KMS-11 (cell line): ENCODE results near the gene SOX14.

ENCODE experiments used
- H2AFZ ChIP-seq: fragments of 200-600 bp; sonication (generic); 2 replicates; pipeline ENCODE4 v1.6.1; 2016; ENCODE audit warnings: antibody characterized with exemption, mixed run types, low read depth
- H3K27ac ChIP-seq: fragments of 200-600 bp; sonication (generic); 2 replicates; pipeline ENCODE4 v1.6.1; 2016; ENCODE audit warnings: mild to moderate bottlenecking, mixed run types
- H3K27me3 ChIP-seq: fragments of 200-600 bp; sonication (generic); 2 replicates; pipeline ENCODE4 v1.6.1; 2017; ENCODE audit warnings: mild to moderate bottlenecking, low read depth, mixed run types, moderate library complexity; ENCODE audit not compliant: insufficient read depth
- H3K36me3 ChIP-seq: fragments of 200-600 bp; sonication (generic); 2 replicates; pipeline ENCODE4 v1.6.1; 2017; ENCODE audit warnings: mild to moderate bottlenecking, mixed run types; ENCODE audit not compliant: insufficient read depth
- H3K4me1 ChIP-seq: fragments of 200-600 bp; sonication (generic); 2 replicates; pipeline ENCODE4 v1.6.1; 2016; ENCODE audit warnings: mild to moderate bottlenecking, low read depth, mixed run types; ENCODE audit not compliant: poor library complexity, severe bottlenecking
- H3K4me2 ChIP-seq: fragments of 200-600 bp; sonication (generic); 2 replicates; pipeline ENCODE4 v1.7.0; 2016; ENCODE audit warnings: mild to moderate bottlenecking, mixed run types
- H3K4me3 ChIP-seq: fragments of 200-600 bp; sonication (generic); IDR thresholded peaks from 2 replicates; pipeline ENCODE4 v1.6.1; 2017; ENCODE audit warnings: low read depth, low read length, mixed read lengths; ENCODE audit not compliant: insufficient read depth
- H3K79me2 ChIP-seq: fragments of 200-600 bp; sonication (generic); 2 replicates; pipeline ENCODE4 v1.6.1; 2016; ENCODE audit warnings: low read depth, mixed run types; ENCODE audit not compliant: insufficient read depth
- H3K9ac ChIP-seq: fragments of 200-600 bp; sonication (generic); 2 replicates; pipeline ENCODE4 v1.6.1; 2016; ENCODE audit warnings: mild to moderate bottlenecking, mixed run types
- H4K20me1 ChIP-seq: fragments of 200-600 bp; sonication (generic); 2 replicates; pipeline ENCODE4 v1.6.1; 2016; ENCODE audit warnings: mild to moderate bottlenecking, mixed run types; ENCODE audit not compliant: insufficient read depth
- TF ChIP-seq, protein P1 (sequence below): fragments of 200-600 bp; sonication (generic); conservative IDR thresholded peaks from 2 replicates; pipeline ENCODE4 v1.6.1; 2017; ENCODE audit warnings: low read depth, mild to moderate bottlenecking, antibody characterized with exemption, low read length, moderate library complexity, mixed read lengths

The SOX14 gene

GRCh38 chr3:137760341-137761098 lies 3.6 kb upstream of the SOX14 start:
- Histone ChIP-seq H4K20me1 (no peaks in the 10 kb centered on the region), H3K9ac (no peak overlapping the region), H3K79me2 (no peaks in the 10 kb centered on the region), H3K4me2 (no peak overlapping the region), H3K27ac (no peak overlapping the region), H3K4me1 (no peaks in the 10 kb centered on the region), H3K27me3 (no peaks in the 10 kb centered on the region), H2AFZ (no peak overlapping the region), H3K36me3 (no peaks in the 10 kb centered on the region), H3K4me3 (no peak overlapping the region)
- TF ChIP-seq, protein P1, sequence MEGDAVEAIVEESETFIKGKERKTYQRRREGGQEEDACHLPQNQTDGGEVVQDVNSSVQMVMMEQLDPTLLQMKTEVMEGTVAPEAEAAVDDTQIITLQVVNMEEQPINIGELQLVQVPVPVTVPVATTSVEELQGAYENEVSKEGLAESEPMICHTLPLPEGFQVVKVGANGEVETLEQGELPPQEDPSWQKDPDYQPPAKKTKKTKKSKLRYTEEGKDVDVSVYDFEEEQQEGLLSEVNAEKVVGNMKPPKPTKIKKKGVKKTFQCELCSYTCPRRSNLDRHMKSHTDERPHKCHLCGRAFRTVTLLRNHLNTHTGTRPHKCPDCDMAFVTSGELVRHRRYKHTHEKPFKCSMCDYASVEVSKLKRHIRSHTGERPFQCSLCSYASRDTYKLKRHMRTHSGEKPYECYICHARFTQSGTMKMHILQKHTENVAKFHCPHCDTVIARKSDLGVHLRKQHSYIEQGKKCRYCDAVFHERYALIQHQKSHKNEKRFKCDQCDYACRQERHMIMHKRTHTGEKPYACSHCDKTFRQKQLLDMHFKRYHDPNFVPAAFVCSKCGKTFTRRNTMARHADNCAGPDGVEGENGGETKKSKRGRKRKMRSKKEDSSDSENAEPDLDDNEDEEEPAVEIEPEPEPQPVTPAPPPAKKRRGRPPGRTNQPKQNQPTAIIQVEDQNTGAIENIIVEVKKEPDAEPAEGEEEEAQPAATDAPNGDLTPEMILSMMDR: no peak

- no peaks in the 10 kb centered on the region for H3K4me1 ChIP-seq
- H3K79me2 ChIP-seq: no peaks in the 10 kb centered on the region
- H2AFZ ChIP-seq: no peak overlapping the region
- no peaks in the 10 kb centered on the region; the same call in 1 of the 2 replicates for H3K27me3 ChIP-seq
- no peak overlapping the region for H3K9ac ChIP-seq
- no peak overlapping the region for H3K4me3 ChIP-seq
- no peaks in the 10 kb centered on the region for H3K36me3 ChIP-seq
- H3K4me2 ChIP-seq: no peak overlapping the region
- H3K27ac ChIP-seq: no peak overlapping the region
- no peaks in the 10 kb centered on the region for H4K20me1 ChIP-seq
- TF ChIP-seq, protein P1: no peak
Observed at GRCh38 chr3:137761099-137761562, 3.0 kb upstream of the SOX14 start.

DNA sequence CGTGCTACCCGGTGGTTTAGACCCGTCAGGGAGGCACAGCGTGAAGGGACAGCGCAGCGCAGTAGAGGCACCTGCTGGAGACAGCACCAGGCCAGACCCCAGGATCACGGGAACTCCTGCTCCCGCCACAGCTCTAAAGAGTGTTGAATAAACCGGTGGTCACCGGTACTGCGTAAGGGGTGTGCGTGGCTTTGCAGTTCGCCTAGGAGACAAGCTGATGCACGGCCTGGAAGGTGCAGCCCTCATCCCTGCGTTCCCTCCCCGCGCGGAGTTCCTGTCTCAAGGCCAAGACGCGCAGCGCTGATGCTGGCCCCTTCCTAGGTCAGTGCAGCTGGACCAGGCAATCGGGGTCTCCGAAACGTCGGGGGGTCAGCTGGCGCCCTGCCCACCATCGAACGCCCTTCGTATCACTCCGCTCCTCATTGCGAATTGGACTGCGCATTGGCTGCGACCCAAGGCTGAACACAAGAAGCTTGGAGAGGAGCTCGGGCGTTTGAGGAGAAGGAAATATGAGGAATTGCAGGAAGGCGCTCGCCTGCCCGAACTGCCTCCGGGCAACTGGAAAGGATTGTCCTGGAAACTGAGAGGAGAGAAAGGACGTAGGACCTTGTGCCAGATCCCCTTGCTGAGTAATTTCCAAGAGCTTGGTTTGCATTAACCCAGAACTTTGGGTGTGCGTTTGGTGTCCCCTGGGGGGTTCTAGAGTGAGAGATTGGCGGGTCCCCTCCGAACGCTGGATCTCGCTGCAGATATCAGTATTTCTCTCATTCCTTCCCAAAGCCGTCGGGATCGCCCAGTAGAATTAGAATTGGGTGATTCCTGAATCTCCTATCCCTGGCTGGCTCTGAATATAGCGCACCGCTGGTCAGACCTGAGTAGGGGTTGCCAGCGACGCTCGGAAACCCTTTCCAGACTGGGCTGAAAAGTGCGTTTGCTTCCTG lies 2.3 kb upstream of the SOX14 start:
- Histone ChIP-seq H3K27ac (no peak overlapping the region), H3K27me3 (no peaks in the 10 kb centered on the region; the same call in 1 of the 2 replicates), H4K20me1 (no peaks in the 10 kb centered on the region), H3K36me3 (no peaks in the 10 kb centered on the region), H3K4me1 (no peaks in the 10 kb centered on the region), H3K9ac (no peak overlapping the region), H3K4me2 (no peak overlapping the region), H3K4me3 (no peak overlapping the region), H3K79me2 (no peaks in the 10 kb centered on the region), H2AFZ (no peak overlapping the region)
- TF ChIP-seq, protein P1: no peak

- Histone ChIP-seq H3K36me3 (no peaks in the 10 kb centered on the region), H2AFZ (no peak overlapping the region), H3K4me1 (no peaks in the 10 kb centered on the region), H3K27me3 (no peaks in the 10 kb centered on the region; the same call in 1 of the 2 replicates), H3K4me2 (no peak overlapping the region), H4K20me1 (no peaks in the 10 kb centered on the region), H3K9ac (no peak overlapping the region), H3K79me2 (no peaks in the 10 kb centered on the region), H3K4me3 (no peak overlapping the region), H3K27ac (no peak overlapping the region)
- TF ChIP-seq, protein P1: no peak
Observed at GRCh38 chr3:137762674-137763593, 1.2 kb upstream of the SOX14 start.
